ENCODE data around the gene RSPH9. TPM values are rescaled to one million over a fixed set of nuclear protein-coding genes. Genes with fewer than 3 reads are reported as not detected.
A peak's percentile ranks its signal among the peaks of the same experiment; 100 is the strongest.

RSPH9 gene
- total and polyA plus RNA-seq, 7 donors: 0.11 to 0.59 (median 0.44) TPM; not detected in 3

GRCh38 chr6:43635387-43636307 is 9.2 kb upstream of the RSPH9 start, which contains the start of gene MAD2L1BP:
Gene MAD2L1BP, plus strand, starts transcription at chr6:43635840. Its CDS starts 36 bp downstream, at chr6:43635876.
- Histone ChIP-seq H3K27me3 (ENCODE audit: insufficient read depth in 3 of 3, low read length in 2 of 3) (no peaks in the 10 kb centered on the region), H3K27ac (peak within 1 kb of the TSS; percentile 92), H3K9me3 (no peaks in the 10 kb centered on the region), H3K36me3 (ENCODE audit: insufficient read depth in 1 of 2, low read depth in 1 of 2) (peaks cover 3 to 38% of the 10 kb centered on the region in 2 donors), H3K4me3 (peak within 1 kb of the TSS; percentile 92), H3K4me1 (peaks cover 43% of the 10 kb centered on the region)
- peak; percentile 87 to 88 for DNase-seq
- intact Hi-C loops (cut with DNase I): loop anchor here in 1 of 2 donors (10.0 kb wide), 1 partner anchor 439 kb away; no protein-coding TSS in a partner anchor
- peak; percentile 90 to 94 (median 92) for ATAC-seq
- TF ChIP-seq, protein P1, sequence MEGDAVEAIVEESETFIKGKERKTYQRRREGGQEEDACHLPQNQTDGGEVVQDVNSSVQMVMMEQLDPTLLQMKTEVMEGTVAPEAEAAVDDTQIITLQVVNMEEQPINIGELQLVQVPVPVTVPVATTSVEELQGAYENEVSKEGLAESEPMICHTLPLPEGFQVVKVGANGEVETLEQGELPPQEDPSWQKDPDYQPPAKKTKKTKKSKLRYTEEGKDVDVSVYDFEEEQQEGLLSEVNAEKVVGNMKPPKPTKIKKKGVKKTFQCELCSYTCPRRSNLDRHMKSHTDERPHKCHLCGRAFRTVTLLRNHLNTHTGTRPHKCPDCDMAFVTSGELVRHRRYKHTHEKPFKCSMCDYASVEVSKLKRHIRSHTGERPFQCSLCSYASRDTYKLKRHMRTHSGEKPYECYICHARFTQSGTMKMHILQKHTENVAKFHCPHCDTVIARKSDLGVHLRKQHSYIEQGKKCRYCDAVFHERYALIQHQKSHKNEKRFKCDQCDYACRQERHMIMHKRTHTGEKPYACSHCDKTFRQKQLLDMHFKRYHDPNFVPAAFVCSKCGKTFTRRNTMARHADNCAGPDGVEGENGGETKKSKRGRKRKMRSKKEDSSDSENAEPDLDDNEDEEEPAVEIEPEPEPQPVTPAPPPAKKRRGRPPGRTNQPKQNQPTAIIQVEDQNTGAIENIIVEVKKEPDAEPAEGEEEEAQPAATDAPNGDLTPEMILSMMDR (IDR thresholded peaks at IDR 0.05): no peak
- WGBS, 3 donors: 3 to 4% (median 3%) methylated on average over 44 to 48 of the region's 48 CpGs

- WGBS, 3 donors: 11 to 18% (median 14%) methylated on average over 7 of the region's 7 CpGs
- Histone ChIP-seq H3K9me3 (no peaks in the 10 kb centered on the region), H3K4me3 (peak overlapping the region; percentile 92), H3K36me3 (ENCODE audit: insufficient read depth in 1 of 2, low read depth in 1 of 2) (peaks cover 3 to 45% of the 10 kb centered on the region in 2 donors), H3K27me3 (ENCODE audit: insufficient read depth in 3 of 3, low read length in 2 of 3) (no peaks in the 10 kb centered on the region), H3K4me1 (peaks cover 42% of the 10 kb centered on the region), H3K27ac (peak overlapping the region; percentile 92)
- peak; percentile 16 to 42 (median 30) for ATAC-seq
- intact Hi-C loops (cut with DNase I): loop anchor here in 1 of 2 donors (10.0 kb wide), 1 partner anchor 439 kb away; no protein-coding TSS in a partner anchor
- TF ChIP-seq, protein P1 (IDR thresholded peaks at IDR 0.05): no peak
- DNase-seq: no peak
Measured at GRCh38 chr6:43636308-43636659, 8.6 kb upstream of the RSPH9 start.

GRCh38 chr6:43639984-43640800 is 4.6 kb upstream of the RSPH9 start:
- Histone ChIP-seq H3K4me1 (peaks cover 38% of the 10 kb centered on the region), H3K9me3 (no peaks in the 10 kb centered on the region), H3K27me3 (ENCODE audit: insufficient read depth in 3 of 3, low read length in 2 of 3) (no peaks in the 10 kb centered on the region), H3K4me3 (no peak overlapping the region), H3K27ac (no peak overlapping the region), H3K36me3 (ENCODE audit: insufficient read depth in 1 of 2, low read depth in 1 of 2) (peaks cover 3 to 65% of the 10 kb centered on the region in 2 donors)
- TF ChIP-seq, protein P1 (IDR thresholded peaks at IDR 0.05): no peak
- no peak for DNase-seq
- ATAC-seq: no peak
- 85 to 92% (median 85%) methylated on average over 21 of the region's 21 CpGs for WGBS, 3 donors
- intact Hi-C loops (cut with DNase I): loop anchor here in 1 of 2 donors (10.0 kb wide), 1 partner anchor 435 kb away; no protein-coding TSS in a partner anchor

DNA sequence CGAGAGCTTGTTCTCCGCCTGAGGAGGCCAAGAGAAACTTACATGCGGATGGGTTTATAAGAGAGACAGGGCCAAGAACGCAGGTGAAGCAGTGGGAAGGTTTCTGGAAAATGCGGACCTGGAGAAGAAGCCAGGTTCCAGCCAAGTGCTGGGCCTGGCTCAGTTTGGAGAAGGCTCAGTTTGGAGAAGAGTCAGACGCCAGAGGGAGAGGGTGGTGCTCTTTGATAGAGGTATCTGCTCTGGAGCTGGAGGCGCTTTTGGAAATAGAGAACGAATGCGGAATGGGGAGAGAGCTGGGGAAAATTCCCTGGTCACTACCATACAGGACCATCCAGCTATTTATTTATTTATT is 753 bp downstream of the RSPH9 start:
- DNase-seq: no peak
- peaks cover 0 to 28% of the 10 kb centered on the region in 2 donors for H3K36me3 ChIP-seq (ENCODE audit: insufficient read depth in 1 of 2, low read depth in 1 of 2)
- intact Hi-C loops (cut with DNase I): no loop called here
- peaks cover 3% of the 10 kb centered on the region for H3K4me1 ChIP-seq
- H3K4me3 ChIP-seq: peak overlapping the region; percentile 68
- no peaks in the 10 kb centered on the region for H3K9me3 ChIP-seq
- peak in 2 of 4 donors; percentile 6 to 31 for ATAC-seq
- 15 to 23% (median 21%) methylated on average over 9 of the region's 9 CpGs for WGBS, 3 donors
- no peak overlapping the region for H3K27ac ChIP-seq
- TF ChIP-seq, protein P1 (IDR thresholded peaks at IDR 0.05): no peak
- no peaks in the 10 kb centered on the region for H3K27me3 ChIP-seq (ENCODE audit: insufficient read depth in 3 of 3, low read length in 2 of 3)

Measured in psoas muscle (tissue), 8 donors.